Measurements from ENCODE around the gene SLC31A1.
A peak's percentile ranks its signal among the peaks of the same experiment; 100 is the strongest.
"Not testable (repeated sequence)": the region's sequence is repeated elsewhere in the genome, so short reads cannot be mapped to it uniquely, and the experiment has no call there.

The SLC31A1 gene

DNA sequence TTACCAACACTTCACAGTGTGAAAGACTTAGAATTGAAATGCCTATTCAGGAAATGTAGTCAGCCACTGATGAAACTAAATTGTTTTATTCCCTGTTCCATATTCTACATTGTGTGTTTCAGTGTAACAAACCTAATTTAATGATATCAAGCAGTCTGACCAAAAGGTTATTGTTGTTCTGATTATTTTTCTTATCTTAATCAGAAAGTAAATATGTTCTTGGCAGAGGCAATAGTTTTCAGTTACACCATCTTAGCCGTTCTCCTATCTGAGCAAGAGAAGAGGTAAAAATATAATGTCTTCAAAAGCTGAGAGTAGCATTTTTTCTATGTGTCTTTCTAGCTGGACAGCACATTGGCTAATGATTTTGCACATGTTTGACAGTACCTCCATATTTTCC lies 36.9 kb downstream of the SLC31A1 start:
- DNase-seq: no peak

GRCh38 chr9:113261917-113262671 lies 40.8 kb downstream of the SLC31A1 start:
- no peak for DNase-seq

GRCh38 chr9:113266174-113266573 lies 44.8 kb downstream of the SLC31A1 start:
- no peak for DNase-seq

- DNase-seq: no peak
Measured at GRCh38 chr9:113267911-113268566, 46.7 kb downstream of the SLC31A1 start.

DNA sequence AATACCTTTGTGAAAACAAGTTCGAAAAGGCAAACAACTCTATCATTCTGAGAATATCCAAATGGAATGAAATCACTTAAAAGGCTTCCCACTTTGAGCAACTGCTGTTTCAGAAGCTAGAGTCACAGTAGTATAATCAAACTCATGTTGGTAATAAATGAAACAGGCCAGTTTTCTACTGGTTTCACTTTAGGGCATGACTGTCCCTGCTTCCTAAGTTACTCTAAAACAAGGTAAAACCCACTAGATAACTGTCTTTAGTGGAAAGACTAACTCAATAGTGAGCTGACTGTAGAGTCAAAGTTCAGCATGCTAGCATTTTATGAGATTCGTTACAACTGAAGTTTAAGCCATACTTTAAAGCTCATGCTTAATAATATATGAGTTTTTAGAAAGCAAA lies 48.0 kb downstream of the SLC31A1 start:
- no peak for DNase-seq

- DNase-seq: no peak
Measured at GRCh38 chr9:113269871-113270270, 48.5 kb downstream of the SLC31A1 start.

GRCh38 chr9:113274474-113275156 lies 53.3 kb downstream of the SLC31A1 start:
- DNase-seq: peak; percentile 36

- DNase-seq: peak; percentile 94
Measured at GRCh38 chr9:113275157-113276131, 54.1 kb downstream of the SLC31A1 start, which contains the start of the genes CDC26 and PRPF4. Gene CDC26 (minus strand): TSS chr9:113275572. CDS start chr9:113272507, 3,065 bp downstream. Gene PRPF4 (plus strand): TSS chr9:113275658. CDS start chr9:113275744, 86 bp downstream.

DNA sequence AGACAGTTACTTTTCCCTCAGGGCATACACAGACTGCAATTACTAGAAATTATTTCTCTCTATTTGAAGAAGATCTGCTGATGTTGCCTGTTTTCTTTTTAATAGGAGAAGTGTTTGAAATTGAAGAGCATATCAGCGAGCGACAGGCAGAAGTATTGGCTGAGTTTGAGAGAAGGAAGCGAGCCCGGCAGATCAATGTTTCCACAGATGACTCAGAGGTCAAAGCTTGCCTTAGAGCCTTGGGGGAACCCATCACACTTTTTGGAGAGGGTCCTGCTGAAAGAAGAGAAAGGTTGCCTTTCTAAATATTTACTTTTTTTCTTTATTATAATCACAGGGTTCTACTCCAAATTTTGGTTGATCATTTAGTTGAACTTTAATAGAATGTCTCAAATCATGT lies 57.5 kb downstream of the SLC31A1 start:
- no peak for DNase-seq

- DNase-seq: no peak
Measured at GRCh38 chr9:113281356-113281755, 60.0 kb downstream of the SLC31A1 start.

GRCh38 chr9:113289091-113289490 lies 67.7 kb downstream of the SLC31A1 start:
- DNase-seq: no peak

GRCh38 chr9:113290052-113290607 lies 68.8 kb downstream of the SLC31A1 start:
- DNase-seq: no peak

GRCh38 chr9:113293285-113293878 lies 72.0 kb downstream of the SLC31A1 start:
- no peak for DNase-seq

GRCh38 chr9:113296247-113296646 lies 74.9 kb downstream of the SLC31A1 start:
- not testable (repeated sequence) for DNase-seq

- DNase-seq: no peak
Measured at GRCh38 chr9:113296796-113297558, 75.6 kb downstream of the SLC31A1 start.

DNA sequence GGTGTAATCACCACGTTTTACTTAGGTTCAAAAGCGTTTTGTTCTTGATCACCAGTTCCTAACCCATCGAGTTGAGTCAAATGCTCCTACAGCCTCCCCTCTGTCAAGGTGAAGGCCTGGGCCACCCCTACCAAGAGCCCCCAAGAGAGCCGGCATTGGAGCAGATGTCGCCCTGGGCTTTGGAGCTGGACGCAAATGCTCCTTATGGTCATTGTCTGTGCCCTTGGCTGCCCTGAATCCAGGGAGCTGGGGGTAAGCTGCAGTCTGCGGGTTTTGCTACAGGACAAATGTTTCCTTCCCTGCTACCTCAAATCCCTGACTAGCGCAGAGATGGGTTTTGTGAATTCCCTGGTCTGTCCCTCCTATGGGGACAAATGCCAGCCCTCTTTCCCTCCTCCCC lies 77.0 kb downstream of the SLC31A1 start:
- no peak for DNase-seq

- DNase-seq: no peak
Measured at GRCh38 chr9:113298924-113299770, 77.8 kb downstream of the SLC31A1 start.

DNA sequence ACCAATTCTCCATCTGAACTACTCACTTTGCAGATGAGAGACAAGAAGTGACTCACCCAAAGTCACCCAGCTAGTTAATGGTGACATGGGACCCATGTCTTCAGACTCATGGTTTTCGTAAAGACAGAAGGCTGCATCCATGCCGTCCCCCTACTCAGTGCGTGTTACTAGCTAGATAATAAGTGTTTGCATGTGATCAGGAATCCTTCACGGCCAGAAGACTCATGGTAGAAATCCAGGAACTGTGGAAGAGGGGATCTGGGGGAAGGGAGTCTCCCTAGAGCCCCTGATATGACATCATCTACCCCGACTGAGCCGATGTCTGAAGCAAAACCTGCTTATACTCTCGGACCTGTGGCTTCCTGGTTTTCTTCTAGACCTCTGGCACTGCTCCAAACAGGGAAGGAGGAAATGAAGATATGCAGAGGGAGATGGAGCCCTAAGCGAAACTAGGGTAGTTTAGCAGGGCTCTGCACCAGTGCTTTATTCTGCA lies 78.5 kb downstream of the SLC31A1 start:
- DNase-seq: no peak

- DNase-seq: no peak
Measured at GRCh38 chr9:113301548-113301947, 80.2 kb downstream of the SLC31A1 start.

Data from right kidney (tissue), 1 donor.